Omental fat pad (tissue), 4 donors: ENCODE measurements around the gene SLC25A5. TPM values are rescaled to one million over a fixed set of nuclear protein-coding genes. Genes with fewer than 3 reads are reported as not detected.
A peak's percentile ranks its signal among the peaks of the same experiment; 100 is the strongest.
"Not testable (repeated sequence)": the region's sequence is repeated elsewhere in the genome, so short reads cannot be mapped to it uniquely, and the experiment has no call there.

Source experiments
- ATAC-seq: fragments of 150-250 bp; one replicate; pipeline ENCODE4 v1.9.1; 2016; ENCODE audit warnings: mild to moderate bottlenecking, moderate library complexity; ENCODE audit not compliant: low FRiP score
- DNase-seq: peaks from one replicate; pipeline ENCODE4 v3.0.0-alpha.2; 2019; ENCODE audit warnings: low spot score
- CTCF ChIP-seq, 3 donors: fragments of 450-650 bp; IDR thresholded peaks; one replicate each; pipeline ENCODE4 v1.5.1; 2016 to 2017; ENCODE audit warnings: antibody characterized with exemption in 3 of 3, mild to moderate bottlenecking in 3 of 3, moderate library complexity in 2 of 3
- total RNA-seq, 4 donors: library from RNA; depleted of rRNA; stranded (reverse); fragments of >200 nt; gene quantifications; one replicate each; pipeline ENCODE4 v1.1.0, GENCODE V29; 2016

The SLC25A5 gene
- total RNA-seq, 4 donors from 2014 or later, result 115 to 215 (median 194) TPM

- TF ChIP-seq CTCF (IDR thresholded peaks at IDR 0.05), result no peak
- DNase-seq (no peak), ATAC-seq (no peak)
Observed at GRCh38 chrX:119482041-119482440, 13.8 kb downstream of the SLC25A5 start.

- DNase-seq (no peak), ATAC-seq (peak; percentile 59)
- no peak for TF ChIP-seq CTCF (IDR thresholded peaks at IDR 0.05)
Observed at GRCh38 chrX:119482481-119483480, 14.5 kb downstream of the SLC25A5 start.

- DNase-seq (no peak), ATAC-seq (no peak)
- no peak for TF ChIP-seq CTCF (IDR thresholded peaks at IDR 0.05)
Observed at GRCh38 chrX:119486745-119487144, 18.5 kb downstream of the SLC25A5 start.

- ATAC-seq, DNase-seq: not testable (repeated sequence)
Observed at GRCh38 chrX:119487766-119488165, 19.5 kb downstream of the SLC25A5 start.

- ATAC-seq (no peak), DNase-seq (no peak)
- TF ChIP-seq CTCF (IDR thresholded peaks at IDR 0.05), result no peak
Observed at GRCh38 chrX:119488749-119489148, 20.5 kb downstream of the SLC25A5 start.

- DNase-seq (no peak), ATAC-seq (no peak)
- no peak for TF ChIP-seq CTCF (IDR thresholded peaks at IDR 0.05)
Observed at GRCh38 chrX:119489212-119490074, 21.2 kb downstream of the SLC25A5 start.

- no peak for ATAC-seq
- DNase-seq, result no peak
- no peak for TF ChIP-seq CTCF (IDR thresholded peaks at IDR 0.05)
Observed at GRCh38 chrX:119492463-119492862, 24.2 kb downstream of the SLC25A5 start.

GRCh38 chrX:119493851-119494495 is 25.7 kb downstream of the SLC25A5 start:
- not testable (repeated sequence) for DNase-seq, ATAC-seq
